Ureter (tissue), 1 donor: ENCODE results near the gene PTGDR2. TPM values are rescaled to one million over a fixed set of nuclear protein-coding genes. Genes with fewer than 3 reads are reported as not detected.
A peak's percentile ranks its signal among the peaks of the same experiment; 100 is the strongest.
"Not testable (repeated sequence)": the region's sequence is repeated elsewhere in the genome, so short reads cannot be mapped to it uniquely, and the experiment has no call there.

Experiments used
- DNase-seq: peaks from one replicate; pipeline ENCODE4 v3.0.0-alpha.2; 2020; ENCODE audit warnings: low spot score
- total RNA-seq: library from RNA; stranded (reverse); gene quantifications from one replicate; pipeline ENCODE4 v1.2.4, GENCODE V29; 2023
- donor health status: DM: yes; HTN: yes; CAD: no.

Gene PTGDR2
- total RNA-seq, 1 donor from 2014 or later = 0.13 TPM

GRCh38 chr11:60842668-60843600, 12.8 kb downstream of the PTGDR2 start:
- no peak for DNase-seq

- peak; percentile 98 for DNase-seq
Measured at GRCh38 chr11:60841797-60842667, 13.7 kb downstream of the PTGDR2 start, which contains the start of gene CCDC86. TSS of gene CCDC86 (plus strand) at chr11:60842113. CDS start at chr11:60842125, 12 bp downstream.

- peak; percentile 61 for DNase-seq
Measured at GRCh38 chr11:60840470-60841430, 15.0 kb downstream of the PTGDR2 start.

- no peak for DNase-seq
Measured at GRCh38 chr11:60838132-60838531, 17.6 kb downstream of the PTGDR2 start.

- no peak for DNase-seq
Measured at GRCh38 chr11:60836866-60837515, 18.8 kb downstream of the PTGDR2 start.

GRCh38 chr11:60835534-60835846, 20.3 kb downstream of the PTGDR2 start:
- no peak for DNase-seq

- DNase-seq = no peak
Measured at GRCh38 chr11:60834742-60835533, 20.8 kb downstream of the PTGDR2 start.

- no peak for DNase-seq
Measured at GRCh38 chr11:60831501-60832079, 24.2 kb downstream of the PTGDR2 start.

GRCh38 chr11:60831143-60831500, 24.6 kb downstream of the PTGDR2 start:
- peak; percentile 83 for DNase-seq

GRCh38 chr11:60830478-60831142, 25.1 kb downstream of the PTGDR2 start:
- no peak for DNase-seq

GRCh38 chr11:60825790-60826189, 30.0 kb downstream of the PTGDR2 start:
- no peak for DNase-seq

- no peak for DNase-seq
Measured at GRCh38 chr11:60825118-60825517, 30.6 kb downstream of the PTGDR2 start.

GRCh38 chr11:60823745-60824306, 31.9 kb downstream of the PTGDR2 start:
- not testable (repeated sequence) for DNase-seq

GRCh38 chr11:60821827-60822599, 33.7 kb downstream of the PTGDR2 start:
- DNase-seq = no peak

- DNase-seq = no peak
Measured at GRCh38 chr11:60818057-60818456, 37.7 kb downstream of the PTGDR2 start.

- DNase-seq = no peak
Measured at GRCh38 chr11:60816590-60817157, 39.1 kb downstream of the PTGDR2 start.

- no peak for DNase-seq
Measured at GRCh38 chr11:60814112-60814511, 41.6 kb downstream of the PTGDR2 start.

GRCh38 chr11:60813324-60813723, 42.4 kb downstream of the PTGDR2 start:
- DNase-seq = no peak
